ENCODE results near the gene MDC1. TPM values are rescaled to one million over a fixed set of nuclear protein-coding genes. Genes with fewer than 3 reads are reported as not detected.

The MDC1 gene
- total and polyA plus RNA-seq, 2 of the 13 experiments (the other 11 are each of a cell fraction or from before 2014, with no cell fraction given): 8.4 to 14.0 TPM

- no peak for TF ChIP-seq HCFC1 (IDR thresholded peaks at IDR 0.05; ENCODE audit: low read depth, low read length)
- TF ChIP-seq ZNF598 (CRISPR knock-in tag; IDR thresholded peaks at IDR 0.05; ENCODE audit: borderline replicate concordance): no peak
- no peak for TF ChIP-seq ZNF703 (CRISPR knock-in tag; IDR thresholded peaks at IDR 0.05; ENCODE audit: borderline replicate concordance)
- TF ChIP-seq IRF1 (CRISPR knock-in tag; IDR thresholded peaks at IDR 0.05; ENCODE audit: low read depth): no peak
- TF ChIP-seq ZBTB38 (CRISPR knock-in tag; IDR thresholded peaks at IDR 0.05): no peak
- 0 out of 2 replicates have a peak, but pooled peaks have one; percentile 5 for TF ChIP-seq MAX (IDR thresholded peaks at IDR 0.05)
- TF ChIP-seq KAT2B (IDR thresholded peaks at IDR 0.05; ENCODE audit: borderline replicate concordance, low read depth, low read length): no peak
- 0 out of 4 replicates have a peak, but pooled peaks of 1 of the 2 experiments have one; percentile 33 for TF ChIP-seq POLR2A (IDR thresholded peaks at IDR 0.05; ENCODE audit: insufficient read depth in 1 of 2, low read depth in 2 of 2, low read length in 2 of 2)
- TF ChIP-seq TAF15 (IDR thresholded peaks at IDR 0.05; ENCODE audit: low read depth, low read length, poor library complexity, severe bottlenecking): no peak
- TF ChIP-seq ETV5 (CRISPR knock-in tag; IDR thresholded peaks at IDR 0.05; ENCODE audit: borderline replicate concordance): no peak
- no peak for TF ChIP-seq U2AF2 (IDR thresholded peaks at IDR 0.05; ENCODE audit: low read depth, low read length)
- no peak for TF ChIP-seq SRF (IDR thresholded peaks at IDR 0.05; ENCODE audit: low read depth, low read length)
- no peak for TF ChIP-seq ZBTB46 (CRISPR knock-in tag; IDR thresholded peaks at IDR 0.05; ENCODE audit: borderline replicate concordance)
- no peak for TF ChIP-seq ZMAT5 (CRISPR knock-in tag; IDR thresholded peaks at IDR 0.05; ENCODE audit: borderline replicate concordance, low read depth)
- TF ChIP-seq NONO (IDR thresholded peaks at IDR 0.05): no peak
- peak; percentile 46; the same call in 1 of the 2 replicates for TF ChIP-seq NONO (CRISPR knock-in tag; conservative IDR thresholded peaks at IDR 0.05)
- no peak for TF ChIP-seq ZUFSP (CRISPR knock-in tag; IDR thresholded peaks at IDR 0.05; ENCODE audit: borderline replicate concordance)
- no peak for TF ChIP-seq ZBTB2 (CRISPR knock-in tag; IDR thresholded peaks at IDR 0.05; ENCODE audit: low read depth)
- TF ChIP-seq ZBTB7B (CRISPR knock-in tag; IDR thresholded peaks at IDR 0.05): no peak
- no peak for TF ChIP-seq NR2F2 (IDR thresholded peaks at IDR 0.05; ENCODE audit: borderline replicate concordance, low read depth)
- no peak for TF ChIP-seq U2AF1 (optimal IDR thresholded peaks at IDR 0.05; ENCODE audit: low read depth, low read length)
- TF ChIP-seq ZNF263 (CRISPR knock-in tag; IDR thresholded peaks at IDR 0.05): no peak
- TF ChIP-seq TCF12 (IDR thresholded peaks at IDR 0.05): no peak
- no peak for TF ChIP-seq TCF12 (CRISPR knock-in tag; IDR thresholded peaks at IDR 0.05)
Measured at GRCh38 chr6:30686009-30686907, 30.8 kb downstream of the MDC1 start, which contains the start of gene PPP1R18 (continued).

All from HepG2 (cell line).